Gastroesophageal sphincter (tissue), 4 donors: ENCODE results near the gene RGS17. TPM values are rescaled to one million over a fixed set of nuclear protein-coding genes. Genes with fewer than 3 reads are reported as not detected.
A peak's percentile ranks its signal among the peaks of the same experiment; 100 is the strongest.

Experiments
- ATAC-seq: fragments of 150-250 bp; one replicate; pipeline ENCODE4 v1.9.1; 2016; ENCODE audit warnings: mild to moderate bottlenecking, moderate library complexity
- H3K27ac ChIP-seq, 4 donors: fragments of 200-600 bp; sonication (generic) in 3 of 4; 1 replicate in 3 of 4; 2 replicates in 1 of 4; pipeline ENCODE4 v1.5.1; 2016 to 2019
- H3K27me3 ChIP-seq: fragments of 200-600 bp; sonication (generic); one replicate; pipeline ENCODE4 v1.5.1; 2019
- H3K36me3 ChIP-seq, 2 donors: fragments of 200-600 bp; sonication (generic); one replicate each; pipeline ENCODE4 v1.5.1; 2019; ENCODE audit warnings: control low read depth in 1 of 2
- H3K4me1 ChIP-seq, 3 donors: fragments of 200-600 bp; sonication (generic); 1 replicate in 2 of 3; 2 replicates in 1 of 3; pipeline ENCODE4 v1.5.1; 2016 to 2019; ENCODE audit warnings: control low read depth in 2 of 3
- H3K4me3 ChIP-seq, 2 donors: fragments of 200-600 bp; sonication (generic); one replicate each; pipeline ENCODE4 v1.5.1; 2019; ENCODE audit warnings: mild to moderate bottlenecking in 1 of 2, moderate library complexity in 1 of 2
- H3K9me3 ChIP-seq, 3 donors: fragments of 200-600 bp; sonication (generic); one replicate each; pipeline ENCODE4 v1.5.1; 2017 to 2019; ENCODE audit warnings: control low read depth in 2 of 3
- EP300 ChIP-seq: sonication (generic); formaldehyde crosslinking; IDR thresholded peaks from one replicate; pipeline ENCODE4 v1.6.1; 2017; ENCODE audit warnings: antibody characterized with exemption, mild to moderate bottlenecking
- POLR2A ChIP-seq, 2 donors: fragments of 450-650 bp; IDR thresholded peaks; one replicate each; pipeline ENCODE4 v1.6.1; 2017; ENCODE audit warnings: antibody characterized with exemption in 2 of 2, mild to moderate bottlenecking in 2 of 2, moderate library complexity in 1 of 2
- POLR2AphosphoS5 ChIP-seq: sonication (generic); formaldehyde crosslinking; IDR thresholded peaks from one replicate; pipeline ENCODE4 v1.6.1; 2017; ENCODE audit warnings: antibody characterized with exemption
- WGBS, 2 donors: methylation state at CpG; one replicate each; pipeline ENCODE4 v1.1.5; 2018; ENCODE audit warnings: low coverage in 1 of 2; 5-methylcytosine and 5-hydroxymethylcytosine counted together
- total RNA-seq, 4 donors: library from RNA; depleted of rRNA; stranded (reverse); fragments of >200 nt; gene quantifications; one replicate each; pipeline ENCODE4 v1.1.0, GENCODE V29; 2016
- TF ChIP-seq, protein P1 (sequence below), 4 experiments: fragments of 200-600 bp in 2 of 4; fragments of 450-650 bp in 2 of 4; sonication (generic) in 1 of 4; IDR thresholded peaks; one replicate each; pipeline ENCODE4 v1.5.1; 2017 to 2019; ENCODE audit warnings: antibody characterized with exemption in 4 of 4, mild to moderate bottlenecking in 2 of 4, moderate library complexity in 2 of 4

Gene RGS17
- total RNA-seq, 4 donors from 2014 or later: 0.19 to 0.27 TPM; not detected in 2

DNA sequence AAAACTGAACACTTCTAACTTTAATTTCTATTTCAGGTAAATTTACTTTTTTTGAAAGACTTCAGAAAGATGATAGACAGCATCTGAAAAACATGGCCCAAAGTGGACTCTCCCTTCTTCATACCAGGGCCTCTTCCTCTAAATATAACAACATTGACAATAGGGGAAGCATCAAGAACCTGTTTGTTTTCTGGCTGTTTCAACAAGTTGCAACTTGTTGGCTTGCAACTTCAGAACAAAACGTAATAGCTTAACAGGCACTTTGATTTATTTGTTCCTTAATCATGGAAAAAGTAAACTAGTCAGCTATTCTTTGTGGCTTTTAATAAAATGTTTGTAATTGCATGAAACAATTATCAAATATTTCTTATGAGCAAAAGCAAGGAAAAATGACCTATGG, 34.3 kb downstream of the RGS17 start:
- no peak for TF ChIP-seq POLR2AphosphoS5
- TF ChIP-seq, protein P1, sequence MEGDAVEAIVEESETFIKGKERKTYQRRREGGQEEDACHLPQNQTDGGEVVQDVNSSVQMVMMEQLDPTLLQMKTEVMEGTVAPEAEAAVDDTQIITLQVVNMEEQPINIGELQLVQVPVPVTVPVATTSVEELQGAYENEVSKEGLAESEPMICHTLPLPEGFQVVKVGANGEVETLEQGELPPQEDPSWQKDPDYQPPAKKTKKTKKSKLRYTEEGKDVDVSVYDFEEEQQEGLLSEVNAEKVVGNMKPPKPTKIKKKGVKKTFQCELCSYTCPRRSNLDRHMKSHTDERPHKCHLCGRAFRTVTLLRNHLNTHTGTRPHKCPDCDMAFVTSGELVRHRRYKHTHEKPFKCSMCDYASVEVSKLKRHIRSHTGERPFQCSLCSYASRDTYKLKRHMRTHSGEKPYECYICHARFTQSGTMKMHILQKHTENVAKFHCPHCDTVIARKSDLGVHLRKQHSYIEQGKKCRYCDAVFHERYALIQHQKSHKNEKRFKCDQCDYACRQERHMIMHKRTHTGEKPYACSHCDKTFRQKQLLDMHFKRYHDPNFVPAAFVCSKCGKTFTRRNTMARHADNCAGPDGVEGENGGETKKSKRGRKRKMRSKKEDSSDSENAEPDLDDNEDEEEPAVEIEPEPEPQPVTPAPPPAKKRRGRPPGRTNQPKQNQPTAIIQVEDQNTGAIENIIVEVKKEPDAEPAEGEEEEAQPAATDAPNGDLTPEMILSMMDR (IDR thresholded peaks at IDR 0.05): no peak
- no peak for TF ChIP-seq POLR2A (IDR thresholded peaks at IDR 0.05)
- no peak for TF ChIP-seq EP300
- WGBS, 2 donors: 47 to 50% methylated on average over 1 of the region's 1 CpG

DNA sequence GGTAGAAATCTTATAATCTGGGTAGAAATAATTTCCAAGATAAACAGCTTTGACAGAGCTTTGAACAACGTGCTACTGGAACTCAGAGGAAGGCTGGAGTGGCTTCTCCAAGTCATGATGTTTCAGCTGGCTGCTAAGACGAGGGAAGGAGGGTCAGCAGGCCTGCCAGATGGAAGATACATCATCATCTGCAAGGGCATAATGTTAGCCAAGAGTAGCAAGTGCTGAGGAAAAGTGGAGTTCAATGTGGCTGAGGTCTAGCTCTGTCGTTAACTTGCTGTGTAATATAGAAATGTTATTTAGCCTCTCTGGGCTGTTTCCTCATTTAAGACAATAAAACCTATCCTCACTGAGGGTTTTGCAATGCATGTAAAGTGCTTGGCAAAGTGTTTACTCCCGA, 35.1 kb downstream of the RGS17 start:
- H3K9me3 ChIP-seq: no peaks in the 10 kb centered on the region
- no peaks in the 10 kb centered on the region for H3K36me3 ChIP-seq
- ATAC-seq: no peak
- 36 to 70% methylated on average over 2 to 4 of the region's 4 CpGs for WGBS, 2 donors
- H3K27me3 ChIP-seq: no peaks in the 10 kb centered on the region
- no peak overlapping the region for H3K27ac ChIP-seq
- TF ChIP-seq POLR2AphosphoS5 (no peak), EP300 (no peak), POLR2A (IDR thresholded peaks at IDR 0.05) (no peak)
- TF ChIP-seq, protein P1 (IDR thresholded peaks at IDR 0.05): no peak
- no peaks in the 10 kb centered on the region for H3K4me1 ChIP-seq
- H3K4me3 ChIP-seq: no peak overlapping the region

More for the DNA sequence above, 34.3 kb downstream of the RGS17 start:
- no peak overlapping the region for H3K4me3 ChIP-seq
- no peaks in the 10 kb centered on the region for H3K4me1 ChIP-seq
- no peaks in the 10 kb centered on the region for H3K9me3 ChIP-seq
- no peaks in the 10 kb centered on the region for H3K27me3 ChIP-seq
- ATAC-seq: no peak
- no peak overlapping the region for H3K27ac ChIP-seq
- H3K36me3 ChIP-seq: no peaks in the 10 kb centered on the region

DNA sequence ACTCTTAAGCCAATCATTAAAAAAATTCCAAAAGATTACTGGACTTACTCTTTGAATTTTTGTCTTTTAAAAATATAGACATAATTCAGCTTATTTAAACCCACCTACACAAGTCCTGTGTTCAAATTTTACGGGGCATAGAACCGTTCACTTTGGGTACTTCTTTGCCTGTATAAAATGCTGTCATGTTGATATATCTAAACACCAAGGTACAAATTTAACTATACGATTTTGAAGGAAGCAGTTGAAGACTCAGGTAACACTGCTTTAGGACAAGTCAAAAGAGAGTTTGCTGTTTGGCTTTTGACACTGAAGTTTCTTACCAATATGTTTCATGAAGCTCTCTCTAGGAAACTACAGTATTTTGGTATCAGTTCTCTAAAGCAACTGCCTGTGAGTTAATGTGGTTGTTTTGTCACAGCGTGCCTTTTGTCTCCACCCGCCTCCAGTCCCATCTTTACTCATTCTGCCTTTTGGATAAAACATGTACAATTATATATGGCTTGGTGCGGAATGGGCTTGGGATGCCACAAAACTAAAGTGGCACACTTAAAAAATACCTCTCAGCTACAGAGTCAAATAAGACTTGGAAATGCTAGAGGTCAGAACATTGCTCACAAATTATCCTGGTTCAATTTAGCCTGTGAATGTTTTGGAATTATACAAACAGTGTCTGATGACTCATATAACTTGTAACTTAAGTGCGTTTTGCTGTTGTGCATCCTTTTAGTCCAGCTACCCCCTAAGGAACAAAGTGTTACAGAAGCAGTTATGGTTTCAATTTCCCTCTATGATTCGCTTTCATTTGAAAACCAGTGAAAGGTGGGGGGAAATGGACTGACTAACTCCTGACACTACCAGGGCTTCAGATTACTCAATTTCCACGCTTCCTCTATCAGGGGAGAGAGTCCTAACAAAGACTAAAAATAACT, 38.7 kb downstream of the RGS17 start:
- Histone ChIP-seq H3K27ac (peak overlapping the region in 2 of 4 donors; percentile 7 to 22), H3K36me3 (no peaks in the 10 kb centered on the region), H3K4me3 (no peak overlapping the region), H3K27me3 (no peaks in the 10 kb centered on the region), H3K9me3 (no peaks in the 10 kb centered on the region), H3K4me1 (no peaks in the 10 kb centered on the region)
- ATAC-seq: peak; percentile 50
- 45 to 54% methylated on average over 9 of the region's 9 CpGs for WGBS, 2 donors
- TF ChIP-seq EP300 (no peak), POLR2AphosphoS5 (peak; percentile 49)

DNA sequence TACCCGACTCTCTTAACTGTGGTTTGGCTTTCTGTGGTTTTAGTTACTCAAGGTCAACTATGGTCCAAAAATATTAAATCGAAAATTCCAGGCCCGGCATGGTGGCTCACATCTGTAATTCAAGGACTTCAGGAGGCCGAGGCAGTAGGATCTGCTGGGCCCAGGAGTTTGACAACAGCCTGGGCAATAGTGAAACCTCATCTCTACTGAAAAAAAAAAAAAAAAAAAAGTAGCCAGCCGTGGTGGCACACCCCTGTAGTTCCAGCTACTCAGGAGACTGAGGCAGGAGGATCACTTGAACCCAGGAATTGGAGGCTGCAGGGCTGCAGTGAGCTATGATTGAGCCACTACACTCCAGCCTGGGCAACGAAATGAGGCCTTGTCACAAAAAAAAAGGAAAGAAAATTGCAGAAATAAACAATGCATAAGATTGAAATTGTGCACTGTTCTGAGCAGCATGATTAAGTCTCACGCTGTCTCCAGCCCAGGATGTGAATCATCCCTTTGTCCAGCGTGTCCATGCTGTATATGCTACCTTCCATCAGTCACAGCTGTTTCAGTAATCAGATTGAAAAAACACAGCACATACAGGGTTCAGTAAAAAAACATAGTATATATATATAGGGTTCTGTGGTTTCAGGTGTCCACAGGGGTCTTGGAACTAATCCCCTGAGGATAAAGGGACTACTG, 40.7 kb downstream of the RGS17 start:
- no peak for ATAC-seq
- WGBS, 2 donors: 50 to 51% methylated on average over 2 to 8 of the region's 8 CpGs
- no peaks in the 10 kb centered on the region for H3K4me1 ChIP-seq
- no peaks in the 10 kb centered on the region for H3K27me3 ChIP-seq
- no peak overlapping the region for H3K27ac ChIP-seq
- H3K4me3 ChIP-seq: no peak overlapping the region
- H3K9me3 ChIP-seq: no peaks in the 10 kb centered on the region
- H3K36me3 ChIP-seq: no peaks in the 10 kb centered on the region
- TF ChIP-seq, protein P1 (IDR thresholded peaks at IDR 0.05): no peak
- TF ChIP-seq POLR2A (IDR thresholded peaks at IDR 0.05) (no peak), EP300 (no peak), POLR2AphosphoS5 (no peak)

DNA sequence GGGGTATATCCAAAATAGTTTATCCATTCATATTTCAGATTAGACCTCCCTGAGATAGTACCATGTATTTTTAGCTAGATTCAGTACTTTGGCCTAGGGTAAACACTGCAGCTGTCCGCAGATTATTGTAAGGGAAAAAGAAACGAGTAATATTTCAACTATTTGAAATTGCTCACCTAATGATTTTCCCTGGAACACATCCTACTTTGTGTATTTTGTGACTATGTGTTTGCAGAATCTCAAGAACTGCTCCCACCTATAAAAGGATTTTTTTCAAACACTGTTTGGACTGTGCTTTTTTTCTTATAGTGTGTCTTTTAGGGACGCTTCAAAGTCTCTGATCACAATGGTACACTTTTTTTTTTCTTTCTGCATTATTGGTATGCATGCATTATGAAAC, 42.3 kb downstream of the RGS17 start:
- no peaks in the 10 kb centered on the region for H3K4me1 ChIP-seq
- H3K36me3 ChIP-seq: no peaks in the 10 kb centered on the region
- H3K27me3 ChIP-seq: no peaks in the 10 kb centered on the region
- WGBS, 2 donors: 80 to 85% methylated on average over 3 of the region's 3 CpGs
- TF ChIP-seq POLR2AphosphoS5: no peak
- TF ChIP-seq, protein P1 (IDR thresholded peaks at IDR 0.05): no peak
- TF ChIP-seq EP300: no peak
- no peak for TF ChIP-seq POLR2A (IDR thresholded peaks at IDR 0.05)
- no peak overlapping the region for H3K4me3 ChIP-seq
- H3K9me3 ChIP-seq: no peaks in the 10 kb centered on the region
- no peak overlapping the region for H3K27ac ChIP-seq
- ATAC-seq: no peak
